HCT116 (cell line): ENCODE measurements around the gene ZC3H7A. TPM values are rescaled to one million over a fixed set of nuclear protein-coding genes. Genes with fewer than 3 reads are reported as not detected.

Experiments
- ATAC-seq: fragments of 200-7000 bp; cut with Tn5 transposase; 2 replicates; pipeline ENCODE4 v1.9.1; 2020; ENCODE audit warnings: mild to moderate bottlenecking, moderate library complexity
- BruUV-seq: library from RNA; stranded (reverse); fragments of 400-500 nt; replicated peaks from 2 replicates; lab custom pipeline; 2021; lab: Mats Ljungman, UMichigan
- CTCF ChIA-PET: fragments of 300-600 bp; sonication (Branson Sonifier 250); formaldehyde crosslinking; loops from one replicate; lab custom pipeline; 2021; ENCODE audit warnings: antibody characterized with exemption; lab: Charles Lee
- POLR2A ChIA-PET: fragments of 300-600, 350-600 bp; sonication (Branson Sonifier 250); formaldehyde crosslinking; loops from one replicate; lab custom pipeline; 2021; ENCODE audit warnings: antibody characterized with exemption; lab: Charles Lee
- RAD21 ChIA-PET, 2 experiments: fragments of 300-600 bp; sonication (Branson Sonifier 250); formaldehyde crosslinking; loops; one replicate each; lab custom pipeline; 2023; ENCODE audit warnings: low total read pairs in 2 of 2; ENCODE audit not compliant: uncharacterized antibody in 2 of 2, unreplicated experiment in 2 of 2, low non-redundant PET in 1 of 2; lab: Charles Lee
- DNase-seq: peaks from one replicate; pipeline ENCODE4 v3.0.0-alpha.2; 2010; ENCODE audit warnings: low read depth, low spot score
- H2AFZ ChIP-seq: fragments of 200-600 bp; shearing (Covaris generic), sonication (generic); 2 replicates; pipeline ENCODE4 v1.6.1; 2017; ENCODE audit warnings: low read depth, mixed run types, mixed read lengths, antibody characterized with exemption, low read length; ENCODE audit not compliant: poor library complexity, severe bottlenecking
- H3K27ac ChIP-seq: 2 replicates; pipeline ENCODE4 v1.5.1; 2012; ENCODE audit warnings: low read depth, low read length
- H3K27me3 ChIP-seq: fragments of 200-600 bp; sonication (generic); 2 replicates; pipeline ENCODE4 v1.6.1; 2016; ENCODE audit warnings: mixed run types, low read length, mixed read lengths; ENCODE audit not compliant: insufficient read depth
- H3K36me3 ChIP-seq, 2 experiments: fragments of 200-500 bp in 1 of 2; fragments of 200-600 bp in 1 of 2; sonication (Bioruptor generic) in 1 of 2; sonication (generic) in 1 of 2; 2 replicates each; pipeline versions ENCODE4 v1.5.1 to v1.6.1; 2014 to 2016; ENCODE audit warnings: low read length in 2 of 2, inconsistent platforms in 1 of 2, mixed read lengths in 1 of 2, mixed run types in 1 of 2; ENCODE audit not compliant: insufficient read depth in 2 of 2, control insufficient read depth in 1 of 2
- H3K4me1 ChIP-seq, 2 experiments: fragments of 200-600 bp in 1 of 2; sonication (generic) in 1 of 2; 2 replicates each; pipeline versions ENCODE4 v1.5.1 to v1.6.1; 2012 to 2017; ENCODE audit warnings: low read length in 2 of 2, inconsistent platforms in 1 of 2, mild to moderate bottlenecking in 1 of 2, mixed read lengths in 1 of 2, mixed run types in 1 of 2, moderate library complexity in 1 of 2; ENCODE audit not compliant: insufficient read depth in 2 of 2, control insufficient read depth in 1 of 2
- H3K4me2 ChIP-seq: fragments of 200-600 bp; sonication (generic); 2 replicates; pipeline ENCODE4 v1.6.1; 2017; ENCODE audit warnings: mixed run types, low read length, mixed read lengths
- H3K4me3 ChIP-seq, 2 experiments: fragments of 200-600 bp in 1 of 2; sonication (generic) in 1 of 2; replicated peaks in 1 of 2; 2 replicates each; pipeline ENCODE4 v1.5.1; 2011 to 2016; ENCODE audit warnings: low read length in 2 of 2, control low read depth in 1 of 2, low read depth in 1 of 2, mild to moderate bottlenecking in 1 of 2, mixed read lengths in 1 of 2, mixed run types in 1 of 2
- H3K79me2 ChIP-seq: fragments of 200-600 bp; sonication (generic); 2 replicates; pipeline ENCODE4 v1.6.1; 2017; ENCODE audit warnings: mild to moderate bottlenecking, mixed run types, low read length, moderate library complexity, mixed read lengths; ENCODE audit not compliant: insufficient read depth
- H3K9ac ChIP-seq: fragments of 200-600 bp; sonication (generic); 2 replicates; pipeline ENCODE4 v1.6.1; 2016; ENCODE audit warnings: low read length, mixed read lengths
- H3K9me2 ChIP-seq: fragments of 200-600 bp; sonication (generic), shearing (Covaris generic); 2 replicates; pipeline ENCODE4 v1.6.1; 2017; ENCODE audit warnings: mixed run types, mild to moderate bottlenecking, moderate library complexity; ENCODE audit not compliant: insufficient read depth
- H3K9me3 ChIP-seq, 2 experiments: fragments of 200-500 bp in 1 of 2; fragments of 200-600 bp in 1 of 2; sonication (Bioruptor generic) in 1 of 2; sonication (generic) in 1 of 2; 2 replicates each; pipeline ENCODE4 v1.6.1; 2014 to 2017; ENCODE audit warnings: low read length in 2 of 2, mixed read lengths in 2 of 2, inconsistent platforms in 1 of 2, low read depth in 1 of 2, mild to moderate bottlenecking in 1 of 2, mixed run types in 1 of 2, moderate library complexity in 1 of 2; ENCODE audit not compliant: control insufficient read depth in 1 of 2, insufficient read depth in 1 of 2
- H4K20me1 ChIP-seq: fragments of 200-600 bp; sonication (generic), shearing (Covaris generic); 2 replicates; pipeline ENCODE4 v1.6.1; 2017; ENCODE audit warnings: mixed run types, mild to moderate bottlenecking, moderate library complexity; ENCODE audit not compliant: insufficient read depth
- CBX3 ChIP-seq: IDR thresholded peaks from 2 replicates; pipeline ENCODE4 v1.6.1; 2012; ENCODE audit warnings: low read depth
- CEBPB ChIP-seq: IDR thresholded peaks from 2 replicates; pipeline ENCODE4 v1.6.1; 2012; ENCODE audit warnings: low read depth
- CTCF ChIP-seq, 3 experiments: fragments of 200-600 bp in 1 of 3; sonication (generic) in 1 of 3; IDR thresholded peaks in 2 of 3; conservative IDR thresholded peaks in 1 of 3; 2 replicates each; pipeline ENCODE4 v1.5.1; 2012 to 2017; ENCODE audit warnings: low read depth in 2 of 3, low read length in 2 of 3, antibody characterized with exemption in 1 of 3, borderline replicate concordance in 1 of 3, control low read depth in 1 of 3, mild to moderate bottlenecking in 1 of 3, mixed read lengths in 1 of 3, mixed run types in 1 of 3, moderate library complexity in 1 of 3; ENCODE audit not compliant: insufficient read depth in 1 of 3
- ELF1 ChIP-seq: IDR thresholded peaks from 2 replicates; pipeline ENCODE4 v1.6.1; 2012; ENCODE audit warnings: low read depth, borderline replicate concordance
- EZH2 ChIP-seq: fragments of 200-600 bp; sonication (generic); IDR thresholded peaks from 2 replicates; pipeline ENCODE4 v1.6.1; 2017; ENCODE audit warnings: antibody characterized with exemption, mixed run types
- EZH2phosphoT487 ChIP-seq: fragments of 200-600 bp; IDR thresholded peaks from 2 replicates; pipeline ENCODE4 v1.6.1; 2018; ENCODE audit warnings: antibody characterized with exemption, borderline replicate concordance
- FOSL1 ChIP-seq: IDR thresholded peaks from 2 replicates; pipeline ENCODE4 v1.6.1; 2012; ENCODE audit warnings: low read depth
- JUND ChIP-seq: IDR thresholded peaks from 2 replicates; pipeline ENCODE4 v1.6.1; 2012
- MAX ChIP-seq: IDR thresholded peaks from 2 replicates; pipeline ENCODE4 v1.6.1; 2012
- POLR2A ChIP-seq: IDR thresholded peaks from 2 replicates; pipeline ENCODE4 v1.7.0; 2011; ENCODE audit warnings: borderline replicate concordance; ENCODE audit not compliant: insufficient read depth, insufficient read length; ENCODE audit errors: extremely low read depth
- RAD21 ChIP-seq: IDR thresholded peaks from 2 replicates; pipeline ENCODE4 v1.6.1; 2012; ENCODE audit warnings: low read depth, mild to moderate bottlenecking
- REST ChIP-seq: IDR thresholded peaks from 2 replicates; pipeline ENCODE4 v1.6.1; 2012; ENCODE audit warnings: low read depth
- SIN3A ChIP-seq: IDR thresholded peaks from 2 replicates; pipeline ENCODE4 v1.6.1; 2012; ENCODE audit warnings: low read depth
- SP1 ChIP-seq: IDR thresholded peaks from 2 replicates; pipeline ENCODE4 v1.6.1; 2012; ENCODE audit warnings: low read depth
- TCF7L2 ChIP-seq: IDR thresholded peaks from 2 replicates; pipeline ENCODE4 v1.7.0; 2011; ENCODE audit warnings: borderline replicate concordance, inconsistent platforms; ENCODE audit not compliant: insufficient read depth, insufficient read length; ENCODE audit errors: extremely low read depth
- YY1 ChIP-seq: IDR thresholded peaks from 2 replicates; pipeline ENCODE4 v1.6.1; 2011; ENCODE audit warnings: low read length, low read depth, moderate library complexity, mild to moderate bottlenecking; ENCODE audit not compliant: insufficient replicate concordance; ENCODE audit errors: extremely low read depth
- ZFX ChIP-seq: fragments of 450-650 bp; IDR thresholded peaks from 2 replicates; pipeline ENCODE4 v1.6.1; 2017
- ZNF274 ChIP-seq: fragments of 200-500 bp; sonication (Bioruptor generic); IDR thresholded peaks from 2 replicates; pipeline ENCODE4 v1.6.1; 2014; ENCODE audit warnings: mild to moderate bottlenecking, low read depth, low read length, inconsistent platforms
- intact Hi-C: fragments of 100-400 bp; cut with micrococcal nuclease; formaldehyde crosslinking; loops from 2 replicates; pipeline ENCODE4 v1.10.0; 2022
- total RNA-seq: library from RNA; stranded (reverse); gene quantifications from one replicate; pipeline ENCODE4 v1.2.1, GENCODE V29; 2021; ENCODE audit not compliant: unreplicated experiment
- TF ChIP-seq, protein P1 (sequence below): IDR thresholded peaks from 2 replicates; pipeline ENCODE4 v1.6.1; 2011; ENCODE audit warnings: mild to moderate bottlenecking, low read length, moderate library complexity; ENCODE audit not compliant: insufficient replicate concordance; ENCODE audit errors: extremely low read depth
- TF ChIP-seq, protein P2 (sequence below): IDR thresholded peaks from 2 replicates; pipeline ENCODE4 v1.6.1; 2012

The ZC3H7A gene
- total RNA-seq, 1 experiment from 2014 or later, result 33.4 TPM

GRCh38 chr16:11716336-11716735, 80.7 kb downstream of the ZC3H7A start:
- TF ChIP-seq, protein P1, sequence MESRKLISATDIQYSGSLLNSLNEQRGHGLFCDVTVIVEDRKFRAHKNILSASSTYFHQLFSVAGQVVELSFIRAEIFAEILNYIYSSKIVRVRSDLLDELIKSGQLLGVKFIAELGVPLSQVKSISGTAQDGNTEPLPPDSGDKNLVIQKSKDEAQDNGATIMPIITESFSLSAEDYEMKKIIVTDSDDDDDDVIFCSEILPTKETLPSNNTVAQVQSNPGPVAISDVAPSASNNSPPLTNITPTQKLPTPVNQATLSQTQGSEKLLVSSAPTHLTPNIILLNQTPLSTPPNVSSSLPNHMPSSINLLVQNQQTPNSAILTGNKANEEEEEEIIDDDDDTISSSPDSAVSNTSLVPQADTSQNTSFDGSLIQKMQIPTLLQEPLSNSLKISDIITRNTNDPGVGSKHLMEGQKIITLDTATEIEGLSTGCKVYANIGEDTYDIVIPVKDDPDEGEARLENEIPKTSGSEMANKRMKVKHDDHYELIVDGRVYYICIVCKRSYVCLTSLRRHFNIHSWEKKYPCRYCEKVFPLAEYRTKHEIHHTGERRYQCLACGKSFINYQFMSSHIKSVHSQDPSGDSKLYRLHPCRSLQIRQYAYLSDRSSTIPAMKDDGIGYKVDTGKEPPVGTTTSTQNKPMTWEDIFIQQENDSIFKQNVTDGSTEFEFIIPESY, result no peak
- TF ChIP-seq ZNF274 (no peak), POLR2A (no peak), RAD21 (no peak), CEBPB (no peak), CBX3 (no peak), SP1 (no peak), ZFX (no peak), YY1 (no peak), REST (no peak), SIN3A (no peak), CTCF (IDR thresholded peaks at IDR 0.05 in 2 of 3, conservative IDR thresholded peaks at IDR 0.05 in 1 of 3; ENCODE audit: borderline replicate concordance in 1 of 3, insufficient read depth in 1 of 3, low read depth in 2 of 3, low read length in 2 of 3) (no peak), FOSL1 (no peak), EZH2phosphoT487 (no peak), JUND (no peak), ELF1 (no peak), TCF7L2 (no peak), MAX (no peak), EZH2 (no peak)
- TF ChIP-seq, protein P2, sequence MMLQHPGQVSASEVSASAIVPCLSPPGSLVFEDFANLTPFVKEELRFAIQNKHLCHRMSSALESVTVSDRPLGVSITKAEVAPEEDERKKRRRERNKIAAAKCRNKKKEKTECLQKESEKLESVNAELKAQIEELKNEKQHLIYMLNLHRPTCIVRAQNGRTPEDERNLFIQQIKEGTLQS, result no peak
- Histone ChIP-seq H3K9ac (no peak overlapping the region), H2AFZ (no peak overlapping the region), H3K4me1 (no peaks in the 10 kb centered on the region), H3K4me2 (no peak overlapping the region), H3K36me3 (peaks cover 11% of the 10 kb centered on the region in 2 experiments; a peak in 3 of 4 replicates), H4K20me1 (no peaks in the 10 kb centered on the region), H3K27ac (no peak overlapping the region), H3K27me3 (no peaks in the 10 kb centered on the region), H3K9me3 (no peaks in the 10 kb centered on the region), H3K9me2 (no peaks in the 10 kb centered on the region), H3K4me3 (no peak overlapping the region), H3K79me2 (peaks cover 10% of the 10 kb centered on the region)
- CTCF ChIA-PET, result interaction anchor here (1.4 to 1.6 kb wide), 2 partner anchors 184 to 320 kb away, joined by 3 to 4 read pairs; no protein-coding TSS in a partner anchor
- BruUV-seq, result no TSS peak
- RAD21 ChIA-PET, result no interaction called here
- DNase-seq (no peak), ATAC-seq (no peak)
- intact Hi-C loops, result loop anchor here (10.0 kb wide), 1 partner anchor 752 kb away; no protein-coding TSS in a partner anchor
- POLR2A ChIA-PET, result no interaction called here
